ENCODE data around the gene CRYBG2.
"Not testable (repeated sequence)": the region's sequence is repeated elsewhere in the genome, so short reads cannot be mapped to it uniquely, and the experiment has no call there.

The CRYBG2 gene

DNA sequence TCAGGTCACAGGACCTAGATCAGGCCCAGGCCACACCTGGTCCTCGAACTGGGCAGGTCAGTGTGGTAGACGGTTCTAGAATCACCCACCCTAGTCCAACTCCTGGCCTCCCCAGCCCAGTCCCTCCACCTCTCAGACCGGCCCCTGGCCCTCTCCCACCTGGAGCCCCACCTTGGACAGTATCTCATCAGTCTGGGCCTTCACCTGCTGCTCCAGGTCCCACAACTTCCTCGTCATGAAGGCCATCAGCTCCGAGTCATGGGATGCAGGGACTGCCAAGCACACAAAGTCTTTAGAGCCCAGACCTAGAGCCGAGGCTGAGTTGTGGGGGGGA, 56.2 kb downstream of the CRYBG2 start:
- DNase-seq (ENCODE audit: insufficient read length, low spot score), result no peak
- no peak for FAIRE-seq

DNA sequence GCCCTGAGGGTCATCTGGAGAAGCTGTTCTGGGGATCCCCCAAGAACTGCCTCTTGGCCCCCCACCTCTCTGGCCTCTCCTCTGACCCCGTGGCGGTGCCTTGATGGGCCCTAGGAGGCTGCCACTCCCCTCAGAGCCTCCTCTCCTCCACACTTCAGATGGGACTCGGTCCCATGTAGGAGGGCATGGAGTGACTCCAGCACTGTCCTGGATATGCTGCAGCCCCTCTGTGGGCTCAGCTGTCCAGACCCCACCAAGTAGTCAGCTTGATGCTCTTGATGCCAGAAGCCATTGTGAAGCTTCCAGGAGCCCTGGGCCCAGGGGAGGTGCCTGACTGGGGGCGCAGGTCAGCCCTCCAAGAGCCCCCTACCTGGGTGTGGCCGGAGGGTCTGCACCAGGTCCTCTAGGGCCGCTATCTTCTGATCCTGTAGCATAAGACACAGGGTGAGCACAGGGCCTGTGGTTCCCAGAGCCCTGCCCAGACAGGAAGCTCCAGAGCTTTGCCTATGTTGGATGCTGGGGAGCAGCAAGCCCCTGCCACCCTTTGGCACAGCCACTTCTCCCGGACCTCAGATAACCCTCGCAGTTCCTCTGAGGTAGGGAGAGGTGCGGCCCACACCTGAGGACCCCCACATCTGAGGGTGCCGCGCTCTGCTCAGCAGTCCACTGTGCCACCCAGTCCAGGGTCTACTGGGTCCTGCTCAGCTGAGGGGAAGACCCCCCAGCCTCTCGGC, 56.7 kb downstream of the CRYBG2 start:
- no peak for DNase-seq (ENCODE audit: insufficient read length, low spot score)

DNA sequence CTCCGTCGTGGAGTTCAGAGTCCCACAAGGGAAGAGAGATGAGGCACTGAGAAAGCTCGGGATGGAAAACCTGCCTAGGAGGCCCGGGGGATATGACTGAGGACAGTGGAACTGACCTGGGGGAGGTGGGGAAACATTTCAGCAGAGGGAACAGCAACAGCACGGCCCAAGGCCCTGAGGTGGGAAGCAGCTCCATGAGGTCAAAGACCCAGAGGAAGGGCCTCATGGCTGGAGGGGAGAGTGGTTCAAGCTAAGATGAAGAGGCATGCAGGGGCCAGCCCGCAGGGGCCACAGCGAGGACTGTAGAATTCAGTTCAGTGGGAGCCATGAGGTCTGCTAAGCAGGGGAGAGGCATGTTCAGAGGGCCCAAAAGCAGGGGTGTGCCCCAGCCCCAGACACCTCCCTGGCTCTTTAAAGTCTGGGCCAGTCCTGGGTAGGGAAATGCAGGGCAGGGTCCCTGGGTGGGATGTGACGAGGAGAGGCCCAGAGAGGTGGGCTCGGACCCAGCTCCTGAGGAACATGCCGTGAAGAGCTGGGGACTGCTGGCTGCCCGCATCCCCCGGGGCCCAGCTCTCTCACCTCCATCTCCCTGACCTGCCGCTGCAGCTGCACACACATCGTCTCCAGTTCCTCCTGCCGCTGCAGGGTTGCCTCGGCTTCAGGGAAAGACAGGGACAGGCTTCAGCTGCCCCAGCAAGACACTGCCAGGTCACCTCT, 57.4 kb downstream of the CRYBG2 start:
- FAIRE-seq, result no peak
- no peak for DNase-seq (ENCODE audit: insufficient read length, low spot score)

More for the DNA sequence above, 56.7 kb downstream of the CRYBG2 start:
- FAIRE-seq, result no peak

DNA sequence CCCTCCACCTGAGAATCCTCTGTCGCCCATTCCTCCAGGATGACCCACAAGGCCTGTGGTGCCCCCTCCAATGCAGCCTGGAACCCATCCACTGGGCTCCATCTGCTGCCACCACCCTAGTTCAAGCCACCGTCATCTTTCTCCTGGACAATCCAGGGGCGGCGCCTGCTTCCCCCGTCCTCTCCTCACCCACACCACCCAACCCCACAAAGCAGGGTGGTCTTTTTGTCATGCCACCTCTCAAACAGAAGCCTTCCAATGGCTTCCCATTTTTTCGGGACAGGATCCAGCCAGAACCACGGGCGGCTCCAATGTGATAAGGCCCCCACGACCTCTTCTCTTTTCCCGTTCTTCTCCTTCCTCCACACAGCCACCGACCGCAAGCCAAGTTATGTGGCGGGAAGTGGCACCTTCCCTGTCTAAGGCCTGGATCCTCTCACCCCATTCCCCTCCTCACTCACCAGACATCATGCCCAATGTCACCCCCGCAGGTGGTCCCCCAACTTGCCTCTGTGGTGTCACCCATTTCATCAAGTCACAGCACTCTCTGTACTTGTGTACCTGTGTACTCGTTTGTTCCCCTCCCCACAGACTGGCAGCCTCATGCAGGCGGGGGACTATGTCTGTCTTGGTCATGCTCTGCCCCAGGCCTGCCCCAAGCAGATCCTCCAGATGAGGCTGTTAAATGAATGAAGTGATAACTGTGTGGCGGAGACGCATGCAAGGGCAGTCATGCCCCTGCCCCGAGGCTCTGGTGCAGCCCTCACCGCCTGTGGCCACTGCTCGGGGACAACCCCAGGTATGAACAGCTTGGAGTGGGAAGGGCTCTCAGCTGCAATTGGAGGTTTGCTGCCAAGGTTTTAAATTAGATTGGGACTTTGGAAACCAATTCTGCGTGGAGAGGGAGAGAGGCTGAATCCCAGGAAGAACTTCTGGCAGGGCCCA, 58.5 kb downstream of the CRYBG2 start:
- FAIRE-seq (no peak), DNase-seq (ENCODE audit: insufficient read length, low spot score) (no peak)

DNA sequence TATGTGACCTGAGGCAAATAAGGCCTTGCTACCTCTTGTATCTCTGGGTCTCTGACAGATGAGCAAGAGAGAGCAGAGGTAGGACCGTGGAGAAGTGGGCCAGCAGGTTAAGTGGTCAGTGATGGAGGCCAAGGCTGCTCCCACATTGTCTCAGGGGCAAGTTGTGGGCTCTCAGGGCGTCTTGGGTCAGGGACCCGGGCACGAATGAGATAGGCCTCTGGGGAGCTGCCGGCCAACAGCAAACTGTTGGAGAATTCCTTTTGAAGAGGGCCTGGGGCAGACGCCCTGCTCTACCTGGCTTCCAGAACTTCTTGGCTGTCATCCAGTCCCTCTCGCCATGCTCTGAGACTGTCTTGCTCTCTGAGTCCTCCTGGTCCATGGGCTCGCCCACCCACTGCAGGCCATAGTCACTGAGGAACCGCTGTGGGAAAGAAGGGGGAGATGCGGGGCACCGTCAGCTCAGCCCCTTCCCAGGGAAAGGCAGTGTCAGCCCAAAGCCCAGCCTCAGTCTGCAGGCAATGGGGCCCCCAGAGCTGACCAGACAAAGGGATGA, 59.9 kb downstream of the CRYBG2 start:
- DNase-seq (ENCODE audit: insufficient read length, low spot score) (no peak), FAIRE-seq (no peak)

DNA sequence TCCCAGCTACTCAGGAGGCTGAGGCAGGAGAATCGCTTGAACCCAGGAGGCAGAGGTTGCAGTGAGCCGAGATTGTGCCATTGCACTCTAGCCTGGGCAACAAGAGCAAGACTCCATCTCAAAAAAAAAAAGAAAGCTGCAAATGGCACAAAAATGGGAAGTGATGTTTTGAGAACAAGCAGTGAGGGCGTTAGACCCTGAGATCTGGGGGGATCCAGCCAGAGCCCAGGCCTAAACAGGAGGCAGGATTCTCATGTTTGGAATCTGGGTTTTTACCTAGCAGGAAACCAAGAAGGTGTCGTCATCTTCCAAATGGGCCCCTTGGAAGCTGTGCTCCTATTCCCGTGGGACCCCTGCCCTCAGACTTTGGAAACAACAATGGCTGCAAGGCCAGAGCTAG, 61.2 kb downstream of the CRYBG2 start:
- FAIRE-seq; DNase-seq (ENCODE audit: insufficient read length, low spot score): not testable (repeated sequence)

DNA sequence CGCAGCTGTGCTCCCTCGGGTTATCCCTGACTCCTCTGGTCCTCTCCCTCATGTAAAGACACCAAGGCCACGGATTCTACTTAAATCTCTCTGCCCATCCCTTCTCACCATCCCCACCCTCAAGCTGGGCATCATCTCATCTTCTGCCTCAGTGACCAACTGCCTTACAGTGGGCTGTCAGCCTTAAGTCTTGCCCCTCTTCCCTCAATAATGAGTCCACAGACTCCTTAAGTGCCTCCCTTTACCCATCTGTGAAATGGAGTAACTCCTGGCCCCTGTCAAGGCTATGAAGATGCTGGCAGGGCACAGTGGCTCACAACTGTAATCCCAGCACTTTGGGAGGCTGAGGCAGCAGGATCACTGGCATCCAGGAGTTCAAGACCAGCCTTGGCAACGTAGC, 62.0 kb downstream of the CRYBG2 start:
- FAIRE-seq, result no peak
- DNase-seq (ENCODE audit: insufficient read length, low spot score), result no peak

DNA sequence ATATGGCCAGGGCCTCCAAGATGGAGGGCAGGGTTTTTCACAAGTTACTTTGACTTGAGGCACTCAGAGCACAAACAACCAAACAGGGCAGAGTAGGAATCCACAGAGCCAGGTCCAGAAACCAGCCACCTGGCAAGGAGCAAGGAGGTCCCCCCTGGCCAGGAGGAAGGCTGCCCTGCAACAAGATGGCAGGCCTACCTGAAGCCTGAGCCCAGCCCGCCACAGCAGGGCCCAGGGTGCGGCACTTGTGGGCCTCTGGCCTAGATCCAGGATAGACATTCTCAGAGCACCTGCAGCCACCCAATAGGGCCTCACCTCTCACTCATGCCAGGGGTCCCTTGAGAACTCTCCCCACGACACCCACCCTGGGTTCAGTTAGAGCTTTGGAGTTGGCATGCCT, 62.5 kb downstream of the CRYBG2 start:
- FAIRE-seq (no peak), DNase-seq (ENCODE audit: insufficient read length, low spot score) (no peak)

DNA sequence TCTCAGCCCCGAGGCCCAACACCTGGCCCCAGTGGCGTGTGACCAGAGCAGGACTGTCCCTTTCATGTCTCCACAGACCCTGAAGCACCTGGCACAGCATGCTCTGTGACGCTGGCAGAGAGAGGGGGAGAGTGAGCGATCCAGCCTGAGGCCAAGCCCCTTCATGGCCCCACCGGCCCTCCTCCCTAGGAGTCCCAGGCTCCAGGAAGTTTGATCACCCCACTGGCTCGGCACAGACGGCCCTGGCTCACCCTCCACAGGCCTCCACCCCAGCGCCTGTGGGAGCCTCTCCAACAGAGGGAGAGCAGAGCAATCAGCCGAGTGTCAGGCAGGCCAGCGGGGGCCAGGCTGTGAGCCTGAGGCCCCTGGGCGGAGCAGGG, 63.1 kb downstream of the CRYBG2 start:
- FAIRE-seq (no peak), DNase-seq (ENCODE audit: insufficient read length, low spot score) (no peak)

DNA sequence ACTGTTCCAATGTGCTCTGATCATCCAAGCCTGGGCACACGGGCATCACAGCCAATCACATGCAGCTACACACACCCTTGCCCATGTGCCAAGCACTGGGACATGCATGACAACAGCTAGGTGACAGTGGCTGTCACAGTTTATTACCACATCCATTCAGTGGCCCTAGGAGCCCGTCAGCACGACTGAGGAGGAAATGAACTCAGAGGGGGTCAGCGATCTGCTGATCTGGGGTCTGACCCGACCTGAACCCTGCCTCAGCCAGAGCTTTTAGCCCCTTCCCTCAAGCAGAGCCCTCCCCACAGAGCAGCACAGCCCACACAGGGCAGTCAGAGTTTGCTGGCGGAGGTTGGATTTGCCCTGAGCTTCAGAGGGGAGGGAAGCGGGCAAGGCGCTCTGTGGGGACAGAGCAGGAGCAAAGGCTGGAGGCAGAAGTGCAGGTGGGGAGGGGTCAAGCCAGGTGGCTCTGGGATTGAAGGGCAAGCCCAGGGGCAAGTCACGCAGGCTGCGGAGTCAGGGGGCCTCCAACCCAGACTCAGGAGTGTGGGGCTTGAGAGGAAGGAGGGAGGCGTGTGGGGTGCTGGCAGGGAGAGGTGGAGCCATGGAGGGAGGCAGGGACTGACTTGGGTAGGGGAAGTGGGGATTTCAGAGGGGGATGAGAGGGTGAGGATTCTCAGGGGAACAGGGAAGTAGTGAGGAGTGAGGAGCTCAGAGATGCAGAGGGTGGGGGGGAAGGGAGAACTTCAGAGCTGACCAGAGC, 63.6 kb downstream of the CRYBG2 start:
- FAIRE-seq (no peak), DNase-seq (ENCODE audit: insufficient read length, low spot score) (no peak)

DNA sequence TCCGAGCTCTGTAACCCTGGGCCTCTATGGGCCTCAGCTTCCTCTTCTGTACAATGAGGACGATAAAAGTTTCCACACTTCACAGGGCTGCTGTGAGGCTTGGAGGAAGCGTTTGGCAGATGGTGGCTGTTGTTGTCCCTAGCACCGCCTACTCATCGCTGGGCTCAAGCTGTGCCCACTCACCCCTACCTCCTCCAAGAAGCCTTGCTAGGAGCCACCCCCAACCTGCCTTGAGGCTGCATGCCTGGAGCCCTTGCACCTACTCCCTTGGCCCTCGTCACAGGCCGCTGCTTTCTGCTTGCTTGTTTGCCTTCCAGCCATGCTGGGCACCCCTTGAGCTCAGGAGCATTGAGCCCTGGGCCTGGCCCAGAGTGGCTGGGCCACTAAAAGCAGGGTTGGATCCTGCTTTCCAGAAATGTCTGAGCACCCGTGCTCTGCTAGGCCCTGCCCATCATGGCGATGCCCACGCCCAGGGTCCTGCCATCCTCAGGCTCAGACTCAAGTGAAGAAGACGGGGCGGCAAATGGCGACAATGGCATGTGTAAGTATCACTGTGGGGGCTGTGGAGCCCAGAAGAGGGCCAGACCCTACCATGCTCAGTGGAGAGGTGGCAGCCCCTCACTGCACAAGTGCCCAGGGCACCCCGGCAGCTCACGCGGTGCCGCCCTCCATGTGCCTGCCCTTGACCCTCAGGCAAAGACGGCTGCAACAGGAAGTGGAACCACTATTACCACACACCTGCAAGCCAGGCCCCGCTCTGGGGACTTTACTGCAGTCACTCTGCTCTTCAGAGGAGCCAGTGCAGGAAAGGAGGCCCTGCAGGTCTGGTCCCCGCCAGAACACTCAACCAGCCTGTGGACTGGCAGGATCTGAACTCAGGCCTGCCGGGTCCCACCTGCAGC, 64.5 kb downstream of the CRYBG2 start:
- DNase-seq (ENCODE audit: insufficient read length, low spot score), result peak; percentile 81
- FAIRE-seq, result peak; percentile 94

DNA sequence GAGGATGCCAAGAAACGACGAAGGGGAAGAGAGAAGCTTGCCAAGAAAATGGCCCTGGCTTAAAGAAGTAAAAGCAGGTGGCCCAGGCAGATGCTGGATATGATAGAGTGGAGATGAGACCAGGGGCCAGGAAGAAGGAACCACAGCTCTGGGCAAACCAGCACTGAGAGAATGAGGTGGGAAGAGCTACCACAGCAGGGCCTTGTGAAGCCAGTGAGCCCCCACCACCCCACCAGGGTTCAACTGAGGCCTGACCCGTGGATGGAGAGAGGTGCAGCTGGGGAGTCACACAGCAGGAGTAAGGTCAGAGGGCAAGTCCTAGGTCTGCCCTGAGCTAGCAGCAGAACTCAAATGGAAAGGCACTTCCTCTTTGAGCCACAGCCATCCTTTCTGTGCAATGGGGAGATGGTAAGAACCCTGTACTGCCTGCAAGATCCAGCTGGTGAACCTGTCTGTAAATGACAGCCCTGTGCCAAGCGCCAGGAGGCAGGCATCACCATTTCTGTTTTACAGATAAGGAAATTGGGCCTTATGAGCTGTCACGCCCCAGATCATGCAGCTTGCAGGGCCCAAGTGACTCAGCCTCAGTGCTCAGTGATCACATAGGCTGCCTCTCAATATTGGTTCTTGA, 65.5 kb downstream of the CRYBG2 start:
- DNase-seq (ENCODE audit: insufficient read length, low spot score) (no peak), FAIRE-seq (no peak)

DNA sequence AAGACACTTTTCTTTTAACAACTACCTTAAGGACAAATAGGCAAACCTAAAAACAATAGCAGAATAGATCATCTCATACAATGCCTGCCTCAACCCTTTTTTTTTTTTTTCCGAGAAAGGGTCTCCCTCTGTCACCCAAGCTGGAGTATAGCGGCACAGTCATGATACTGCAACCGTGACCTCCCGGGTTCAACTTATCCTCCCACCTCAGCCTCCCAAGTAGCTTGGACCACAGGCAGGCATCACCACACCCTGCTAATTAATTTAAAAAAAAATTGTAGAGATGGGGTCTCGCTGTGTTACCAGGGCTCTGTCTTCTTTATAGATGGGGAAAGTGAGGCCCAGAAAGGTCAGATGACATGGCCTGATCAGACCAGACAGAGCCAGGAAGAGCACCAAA, 66.1 kb downstream of the CRYBG2 start:
- no peak for DNase-seq (ENCODE audit: insufficient read length, low spot score)
- peak; percentile 28 for FAIRE-seq

DNA sequence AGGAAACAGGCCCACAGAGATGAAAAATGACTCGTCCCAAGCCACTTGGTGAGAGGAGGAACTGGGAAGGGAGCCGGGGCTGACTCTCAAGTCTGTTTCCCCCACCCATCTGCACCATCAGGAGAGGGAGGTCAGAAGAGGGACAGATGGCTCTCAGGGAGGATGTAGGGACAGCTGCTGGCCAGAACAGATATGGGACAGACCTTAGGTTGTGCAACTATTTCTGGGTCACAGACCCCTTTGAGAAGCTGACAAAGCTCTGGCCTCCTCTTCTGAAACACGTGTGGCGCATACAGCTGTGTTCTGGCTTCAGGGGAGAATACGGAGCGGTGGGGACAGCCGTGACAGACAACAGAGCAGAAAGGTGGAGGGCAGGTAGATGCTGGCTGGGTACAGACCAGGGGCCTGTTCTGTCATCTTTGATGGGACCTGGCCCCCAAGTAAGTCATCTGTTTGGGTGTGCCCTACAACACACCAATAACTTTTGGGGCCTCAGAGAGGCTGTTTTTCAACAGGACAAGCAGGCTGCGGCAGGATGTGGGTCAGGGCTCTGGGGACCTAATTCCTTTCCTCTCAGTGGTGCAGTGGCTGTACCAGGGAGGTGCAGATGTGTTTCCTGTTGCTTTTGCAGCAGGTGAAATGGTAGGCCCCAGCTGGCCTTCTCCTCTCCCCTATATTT, 66.8 kb downstream of the CRYBG2 start:
- FAIRE-seq (peak; percentile 91), DNase-seq (ENCODE audit: insufficient read length, low spot score) (peak; percentile 72)

DNA sequence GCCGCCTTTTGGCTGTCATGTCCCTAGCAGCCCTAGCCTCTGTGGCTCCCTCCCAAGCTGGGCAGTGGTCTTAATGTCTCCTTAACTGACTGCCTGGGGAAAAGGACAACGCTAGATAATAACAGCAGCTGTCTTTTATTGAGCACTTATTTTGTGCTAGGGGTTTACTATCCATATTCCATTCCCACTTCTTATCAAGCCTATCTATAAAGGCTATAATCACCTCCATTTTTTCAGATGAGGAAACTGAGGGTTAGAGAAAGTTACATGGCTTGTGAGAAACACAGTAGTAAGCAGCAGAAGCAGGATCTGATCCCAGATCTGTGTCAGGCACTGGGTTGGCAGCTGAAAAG, 67.9 kb downstream of the CRYBG2 start:
- DNase-seq (ENCODE audit: insufficient read length, low spot score) (no peak), FAIRE-seq (no peak)

DNA sequence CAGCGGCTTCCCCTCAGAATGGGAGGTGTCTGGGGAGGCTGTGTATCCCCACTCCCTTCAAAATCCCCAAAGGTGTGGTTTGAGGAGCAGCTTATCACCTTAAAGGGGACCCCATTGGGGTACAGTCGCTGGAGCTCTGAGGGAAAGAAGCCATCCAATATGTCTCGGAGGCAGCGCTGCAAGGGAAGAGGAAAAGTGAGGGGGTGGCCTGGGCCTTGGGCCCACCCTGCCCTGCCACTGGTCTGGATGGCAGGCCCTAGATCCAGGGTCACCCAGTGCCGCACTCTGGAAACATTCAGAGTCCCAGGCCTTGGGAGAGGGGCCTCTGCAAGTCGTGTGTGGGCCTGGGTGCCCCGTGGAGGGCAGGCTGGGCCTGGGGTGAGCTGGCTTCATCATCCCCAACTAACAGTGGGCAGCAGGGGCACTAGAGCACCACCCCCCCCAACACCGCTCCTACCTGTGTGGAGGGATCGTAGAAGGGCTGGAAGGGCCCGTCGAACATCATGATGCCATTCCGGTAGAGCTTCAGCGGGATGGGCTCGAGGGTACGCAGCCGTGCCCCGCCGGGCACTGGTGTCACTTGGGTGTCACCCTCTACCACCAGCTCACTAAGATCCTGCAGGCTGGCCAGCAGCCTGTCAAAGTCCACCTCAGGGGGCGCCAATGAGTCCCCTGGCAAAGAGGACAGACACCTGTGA, 68.4 kb downstream of the CRYBG2 start:
- FAIRE-seq (no peak), DNase-seq (ENCODE audit: insufficient read length, low spot score) (no peak)

DNA sequence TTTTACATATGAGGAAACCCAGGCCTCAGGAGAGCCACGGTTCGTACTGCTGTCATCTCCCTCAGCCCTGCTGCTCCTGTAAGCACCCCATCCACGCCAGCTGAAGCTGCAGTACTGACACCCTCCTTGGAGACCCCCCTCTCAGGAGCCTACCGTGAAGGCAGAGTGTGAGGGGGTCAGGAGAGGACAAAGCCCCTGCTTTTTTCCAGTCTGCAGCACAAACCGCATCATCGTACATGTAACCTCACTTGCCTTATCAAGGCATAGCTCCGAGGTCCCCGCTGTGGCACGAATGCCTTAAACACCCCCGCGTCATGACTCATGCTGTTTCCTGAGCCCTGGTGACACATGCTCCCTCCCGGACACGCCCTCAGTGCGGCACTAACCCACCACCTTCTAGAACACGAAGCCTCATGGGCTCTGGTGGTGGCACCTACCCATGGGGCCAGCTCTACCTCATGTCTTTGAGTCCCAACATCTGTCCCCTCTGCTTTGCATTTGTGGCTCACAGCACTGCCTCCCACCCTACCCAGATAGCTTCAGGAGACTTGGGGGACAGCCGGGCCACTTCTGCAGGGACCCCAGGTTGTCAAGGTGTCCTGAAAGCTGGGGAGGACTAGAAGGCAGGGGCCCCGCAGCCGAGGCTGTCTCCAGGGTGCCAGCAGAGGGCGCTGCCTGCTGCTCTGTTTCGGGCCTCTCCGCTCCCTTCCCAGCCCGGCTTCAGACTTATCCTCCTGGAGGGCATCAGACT, 69.2 kb downstream of the CRYBG2 start:
- FAIRE-seq, result peak; percentile 70
- peak; percentile 58 for DNase-seq (ENCODE audit: insufficient read length, low spot score)
